NCI-H146 (cell line): ENCODE data around the gene ADAMTS10.
A peak's percentile ranks its signal among the peaks of the same experiment; 100 is the strongest.
"Not testable (repeated sequence)": the region's sequence is repeated elsewhere in the genome, so short reads cannot be mapped to it uniquely, and the experiment has no call there.

Experiments used
- DNase-seq: peaks from one replicate; lab custom pipeline; 2025; lab: John Stamatoyannopoulos, UW

ADAMTS10 gene

DNA sequence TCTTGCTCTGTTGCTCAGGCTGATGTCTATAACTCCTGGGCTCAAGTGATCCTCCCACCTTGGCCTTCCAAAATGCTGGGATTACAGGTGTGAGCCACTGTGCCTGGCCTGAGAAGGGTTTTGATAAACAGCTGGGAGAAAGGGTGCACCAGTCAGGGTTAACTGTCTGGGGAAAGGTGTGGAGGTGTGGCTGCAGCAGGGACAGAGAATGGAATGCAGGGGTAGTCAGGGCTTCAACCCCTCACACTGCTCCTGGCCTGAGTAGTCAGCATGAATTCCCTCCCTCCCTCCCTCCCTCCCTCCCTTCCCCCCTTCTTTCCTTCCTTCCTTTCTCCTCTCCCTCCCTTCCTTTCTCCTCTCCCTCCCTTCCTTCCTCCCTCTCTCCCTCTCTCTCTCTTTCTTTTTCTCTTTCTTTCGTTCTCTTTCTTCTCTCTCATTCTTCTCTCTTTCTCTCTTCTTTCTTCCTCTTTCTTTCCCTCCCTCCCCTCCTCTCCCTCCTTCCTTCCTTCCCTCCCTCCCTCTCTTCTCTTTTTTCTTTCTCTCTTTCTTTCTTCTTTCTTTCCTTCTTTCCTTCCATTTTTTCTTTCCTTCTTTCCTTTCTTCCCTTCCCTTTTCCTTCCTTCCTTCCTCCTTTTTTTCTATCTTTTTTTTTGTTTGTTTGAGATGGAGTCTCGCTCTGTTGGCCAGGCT lies 49.3 kb downstream of the ADAMTS10 start:
- DNase-seq, result no peak

- no peak for DNase-seq
These were observed 52.2 kb downstream of the ADAMTS10 start for GRCh38 chr19:8558325-8558724.

DNA sequence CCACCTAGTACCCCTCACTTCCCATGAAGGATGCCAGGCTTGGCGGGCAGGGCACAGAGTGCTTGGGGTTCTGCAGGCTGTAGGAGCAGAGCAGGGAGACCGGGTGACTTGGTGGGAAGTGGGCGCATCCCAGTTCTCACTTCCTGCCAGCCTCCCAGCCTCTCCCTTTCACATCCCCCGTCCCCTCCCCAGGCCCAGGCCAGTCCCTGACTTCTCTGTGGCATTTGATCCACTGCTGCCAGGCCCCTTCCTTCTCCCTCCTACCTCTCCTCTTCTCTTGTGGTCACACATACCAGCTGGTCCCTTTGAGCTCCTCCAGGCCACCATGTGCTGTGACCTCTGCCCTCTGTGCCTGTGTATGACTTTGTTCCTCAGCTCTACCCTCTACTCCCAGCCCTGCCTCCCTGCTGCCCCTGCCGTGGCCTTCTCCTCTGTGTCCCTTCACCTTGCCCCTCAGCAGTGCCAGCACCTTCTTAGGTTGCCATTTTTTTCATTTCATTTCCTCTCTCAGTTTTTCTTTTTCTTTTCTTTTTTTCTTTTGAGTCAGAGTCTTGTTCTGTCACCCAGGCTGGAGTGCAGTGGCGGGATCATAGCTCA lies 52.8 kb downstream of the ADAMTS10 start:
- no peak for DNase-seq

GRCh38 chr19:8553729-8554128 lies 56.8 kb downstream of the ADAMTS10 start:
- DNase-seq, result not testable (repeated sequence)

GRCh38 chr19:8552810-8553209 lies 57.7 kb downstream of the ADAMTS10 start:
- peak; percentile 27 for DNase-seq

- DNase-seq, result no peak
These were observed 60.4 kb downstream of the ADAMTS10 start for GRCh38 chr19:8550070-8550469.

DNA sequence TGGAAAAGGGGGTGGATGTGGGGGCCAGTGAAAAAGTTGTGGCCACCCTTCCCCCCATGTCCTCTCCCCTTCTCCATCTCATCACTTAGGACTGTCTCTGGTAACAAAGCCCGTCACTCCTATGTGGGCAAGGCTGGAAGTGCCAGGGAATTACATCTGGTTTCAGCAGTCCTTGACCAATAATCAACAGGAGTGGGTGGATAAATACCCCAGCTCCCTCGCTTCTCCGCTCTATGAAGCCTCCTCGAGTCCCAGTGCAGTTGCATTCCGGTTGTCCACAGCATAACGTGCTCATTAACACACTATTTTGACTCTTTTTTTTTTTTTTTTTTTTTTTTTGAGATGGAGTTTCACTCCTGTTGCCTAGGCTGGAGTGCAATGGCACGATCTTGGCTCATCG lies 64.8 kb downstream of the ADAMTS10 start:
- DNase-seq, result no peak

DNA sequence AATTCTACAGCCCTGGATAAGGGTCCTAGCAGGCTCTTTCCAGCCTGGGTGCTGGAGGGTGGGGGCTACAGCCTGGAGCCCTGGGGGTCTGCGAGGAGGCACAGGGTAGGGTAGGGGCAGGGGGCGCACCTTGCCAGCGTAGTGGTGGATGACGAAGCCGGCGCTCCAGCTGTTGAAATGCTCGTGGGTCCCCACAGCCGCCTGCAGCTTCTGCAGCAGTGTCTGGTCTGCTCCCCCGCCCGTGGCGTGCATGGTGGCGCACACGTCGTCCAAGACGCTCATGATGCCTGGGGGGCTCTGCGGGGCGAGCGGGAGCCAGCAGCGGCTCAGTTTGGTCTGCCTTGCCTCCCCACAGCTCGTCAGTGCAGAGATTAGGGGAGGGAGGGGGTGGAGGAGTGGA lies 66.3 kb downstream of the ADAMTS10 start:
- DNase-seq, result no peak

GRCh38 chr19:8539621-8540149 lies 70.8 kb downstream of the ADAMTS10 start:
- DNase-seq, result no peak

DNA sequence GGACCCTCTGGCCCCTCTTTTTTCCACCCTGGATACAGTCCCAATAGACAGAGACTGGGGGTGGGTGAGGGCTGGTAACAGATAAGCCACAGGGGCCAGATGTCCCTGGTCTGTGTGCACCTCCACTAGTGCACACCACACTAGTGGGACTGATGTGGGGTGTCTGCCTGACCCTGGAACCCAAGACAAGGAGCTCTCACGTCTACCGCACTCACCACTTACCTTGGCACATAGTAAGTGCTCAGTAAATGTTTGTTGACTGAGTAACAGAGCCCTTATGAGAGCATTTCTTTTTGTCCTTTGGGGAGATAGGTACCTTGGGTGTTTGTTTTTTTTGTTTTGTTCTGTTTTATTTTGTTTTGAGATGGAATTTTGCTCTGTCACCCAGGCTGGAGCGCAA lies 73.4 kb downstream of the ADAMTS10 start:
- DNase-seq, result no peak

DNA sequence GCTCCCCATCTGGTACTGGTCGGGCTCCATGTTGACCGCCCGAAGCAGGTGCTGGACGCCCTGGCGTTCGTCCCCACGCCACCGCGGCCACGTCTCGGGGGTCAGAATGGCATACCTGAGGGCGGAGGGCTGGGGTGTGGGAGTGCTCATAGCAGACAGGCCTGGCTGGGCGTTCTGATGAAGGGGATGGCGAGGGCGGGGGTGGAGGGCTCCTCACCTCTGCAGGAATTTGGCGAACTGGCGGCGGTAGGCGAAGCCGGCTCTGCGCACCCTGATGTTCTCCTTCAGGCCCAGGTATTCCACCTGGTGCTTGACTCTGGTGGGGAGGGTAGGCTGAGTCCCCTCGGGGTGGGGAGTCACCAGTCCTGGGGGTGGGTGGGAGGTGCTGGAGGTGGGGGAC lies 74.2 kb downstream of the ADAMTS10 start:
- DNase-seq, result no peak

DNA sequence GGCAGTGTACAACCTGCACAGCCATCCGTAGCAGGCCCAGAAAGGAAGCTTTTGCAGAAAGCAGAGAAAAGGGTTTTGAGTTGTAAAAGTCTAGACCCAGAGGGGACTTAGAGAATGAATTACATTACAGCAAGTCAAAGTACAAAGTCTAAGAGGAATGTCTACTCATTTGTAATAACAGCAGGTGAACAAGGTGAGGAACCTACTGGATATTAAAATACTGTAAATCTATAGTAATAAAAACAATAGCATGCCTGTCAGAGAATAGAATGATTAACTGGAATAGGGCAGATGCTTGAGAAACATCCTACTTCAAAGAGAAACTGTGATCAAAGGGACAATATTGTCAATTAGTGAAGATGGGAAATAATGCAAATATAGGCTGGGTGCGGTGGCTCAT lies 78.3 kb downstream of the ADAMTS10 start:
- DNase-seq, result no peak

DNA sequence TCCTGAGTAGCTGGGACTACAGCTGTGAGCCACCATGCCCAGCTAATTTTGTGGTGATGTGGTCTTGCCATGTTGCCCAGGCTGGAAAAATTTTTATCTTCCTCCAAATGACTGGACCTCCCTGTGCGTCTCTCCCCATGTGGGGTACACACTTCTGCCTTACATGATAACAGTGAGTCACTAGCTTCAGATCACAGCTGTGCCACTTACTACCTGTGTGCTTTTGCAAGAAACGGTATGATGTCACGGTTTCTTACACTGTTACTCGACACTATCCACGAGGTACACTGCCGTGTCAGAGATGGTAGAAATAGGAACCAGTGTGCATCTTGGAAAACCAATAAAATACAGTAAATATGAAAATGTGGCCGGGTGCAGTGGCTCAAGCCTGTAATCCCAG lies 79.0 kb downstream of the ADAMTS10 start:
- no peak for DNase-seq
